Astrocyte of the cerebellum (primary cell): ENCODE results near the gene PLPPR3.
A peak's percentile ranks its signal among the peaks of the same experiment; 100 is the strongest.
"Not testable (repeated sequence)": the region's sequence is repeated elsewhere in the genome, so short reads cannot be mapped to it uniquely, and the experiment has no call there.

Experiments
- DNase-seq: peaks from one replicate; pipeline ENCODE4 v3.0.0-alpha.2; 2011; ENCODE audit warnings: low read depth
- H3K4me3 ChIP-seq: 2 replicates; pipeline ENCODE4 v1.5.1; 2011; ENCODE audit warnings: mild to moderate bottlenecking, low read depth, low read length, moderate library complexity
- in situ Hi-C: cut with HindIII; loops from 2 replicates; pipeline ENCODE4 v1.10.0; 2017; ENCODE audit warnings: low sequenced_read_pairs
- TF ChIP-seq, protein P1 (sequence below): IDR thresholded peaks from 2 replicates; pipeline ENCODE4 v1.5.1; 2012; ENCODE audit warnings: low read length, low read depth, moderate library complexity, mild to moderate bottlenecking; ENCODE audit errors: missing control alignments

Gene PLPPR3

GRCh38 chr19:853014-853585, 31.3 kb upstream of the PLPPR3 start:
- TF ChIP-seq, protein P1, sequence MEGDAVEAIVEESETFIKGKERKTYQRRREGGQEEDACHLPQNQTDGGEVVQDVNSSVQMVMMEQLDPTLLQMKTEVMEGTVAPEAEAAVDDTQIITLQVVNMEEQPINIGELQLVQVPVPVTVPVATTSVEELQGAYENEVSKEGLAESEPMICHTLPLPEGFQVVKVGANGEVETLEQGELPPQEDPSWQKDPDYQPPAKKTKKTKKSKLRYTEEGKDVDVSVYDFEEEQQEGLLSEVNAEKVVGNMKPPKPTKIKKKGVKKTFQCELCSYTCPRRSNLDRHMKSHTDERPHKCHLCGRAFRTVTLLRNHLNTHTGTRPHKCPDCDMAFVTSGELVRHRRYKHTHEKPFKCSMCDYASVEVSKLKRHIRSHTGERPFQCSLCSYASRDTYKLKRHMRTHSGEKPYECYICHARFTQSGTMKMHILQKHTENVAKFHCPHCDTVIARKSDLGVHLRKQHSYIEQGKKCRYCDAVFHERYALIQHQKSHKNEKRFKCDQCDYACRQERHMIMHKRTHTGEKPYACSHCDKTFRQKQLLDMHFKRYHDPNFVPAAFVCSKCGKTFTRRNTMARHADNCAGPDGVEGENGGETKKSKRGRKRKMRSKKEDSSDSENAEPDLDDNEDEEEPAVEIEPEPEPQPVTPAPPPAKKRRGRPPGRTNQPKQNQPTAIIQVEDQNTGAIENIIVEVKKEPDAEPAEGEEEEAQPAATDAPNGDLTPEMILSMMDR, result no peak
- no peak overlapping the region for H3K4me3 ChIP-seq
- DNase-seq, result no peak
- in situ Hi-C loops, result no loop called here

DNA sequence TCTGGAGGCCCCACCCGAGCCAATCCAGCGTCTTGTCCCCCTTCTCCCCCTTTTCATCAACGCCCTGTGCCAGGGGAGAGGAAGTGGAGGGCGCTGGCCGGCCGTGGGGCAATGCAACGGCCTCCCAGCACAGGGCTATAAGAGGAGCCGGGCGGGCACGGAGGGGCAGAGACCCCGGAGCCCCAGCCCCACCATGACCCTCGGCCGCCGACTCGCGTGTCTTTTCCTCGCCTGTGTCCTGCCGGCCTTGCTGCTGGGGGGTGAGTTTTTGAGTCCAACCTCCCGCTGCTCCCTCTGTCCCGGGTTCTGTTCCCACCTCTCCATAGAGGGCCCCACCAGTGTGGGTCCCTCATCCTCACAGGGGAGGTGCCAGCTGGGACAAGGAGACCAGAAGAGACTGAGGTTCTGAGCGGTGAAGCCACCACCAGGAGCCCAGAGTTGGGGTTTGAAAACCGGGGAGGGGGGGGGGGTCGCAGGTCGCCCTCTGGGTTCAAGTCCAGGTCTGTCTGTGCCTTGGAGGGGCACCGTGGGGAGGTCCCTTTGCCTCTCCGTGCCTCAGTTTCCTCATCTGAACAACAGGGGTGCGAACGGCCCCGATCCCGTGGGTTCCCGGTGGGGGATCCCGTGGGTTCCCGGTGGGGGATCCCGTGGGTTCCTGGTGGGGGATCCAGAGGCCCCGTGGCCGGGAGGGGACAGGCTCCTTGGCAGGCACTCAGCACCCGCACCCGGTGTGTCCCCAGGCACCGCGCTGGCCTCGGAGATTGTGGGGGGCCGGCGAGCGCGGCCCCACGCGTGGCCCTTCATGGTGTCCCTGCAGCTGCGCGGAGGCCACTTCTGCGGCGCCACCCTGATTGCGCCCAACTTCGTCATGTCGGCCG, 30.6 kb upstream of the PLPPR3 start, which contains the start of gene ELANE:
ELANE (plus strand) TSS at position 168 of the 878 bp plus-strand sequence; CDS start at position 194, 26 bp downstream.
- no peak for DNase-seq
- TF ChIP-seq, protein P1, result no peak
- in situ Hi-C loops, result no loop called here
- no peak within 1 kb of the TSS for H3K4me3 ChIP-seq

GRCh38 chr19:850979-851335, 29.2 kb upstream of the PLPPR3 start:
- in situ Hi-C loops, result no loop called here
- no peak for DNase-seq
- TF ChIP-seq, protein P1, result no peak
- no peak overlapping the region for H3K4me3 ChIP-seq

DNA sequence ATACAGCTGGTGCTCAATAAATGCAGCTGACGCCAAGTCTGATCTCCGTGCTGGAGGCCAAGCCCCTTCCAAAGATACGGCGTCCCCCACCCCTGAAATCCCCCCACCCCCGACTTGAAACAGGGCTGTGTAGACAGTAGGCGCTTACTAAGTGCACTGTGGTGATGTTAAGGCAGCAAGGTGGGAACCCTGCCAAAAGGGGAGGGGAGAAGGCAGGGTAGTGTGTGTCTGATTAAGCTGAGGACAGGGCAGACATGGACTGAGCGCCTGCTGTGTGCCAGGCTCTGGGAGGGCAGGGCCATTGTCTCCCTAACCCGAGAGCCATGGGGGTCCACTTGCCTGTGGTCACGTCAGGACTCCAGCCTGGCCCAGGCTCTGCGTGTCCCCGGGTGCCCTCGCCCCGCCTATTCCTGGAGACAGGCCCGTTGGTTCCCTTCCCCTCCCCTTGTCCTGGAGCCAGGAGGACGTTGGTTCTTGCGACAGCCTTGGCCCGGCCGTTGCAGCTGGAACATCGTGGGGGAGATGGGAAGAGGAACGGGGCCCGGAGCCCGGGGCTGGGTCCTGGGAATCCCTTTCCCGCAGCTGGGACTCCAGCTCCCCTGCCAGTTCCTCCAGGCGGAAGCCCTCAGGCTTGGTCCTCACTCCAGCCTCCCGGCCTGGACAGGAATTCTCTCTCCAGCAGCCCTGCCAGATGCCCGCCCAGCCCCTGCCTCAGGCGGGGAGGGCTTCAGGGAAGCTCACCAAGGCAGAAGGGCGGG, 28.6 kb upstream of the PLPPR3 start:
- in situ Hi-C loops, result no loop called here
- TF ChIP-seq, protein P1, result no peak
- DNase-seq, result peak; percentile 83
- no peak overlapping the region for H3K4me3 ChIP-seq

GRCh38 chr19:849195-849594, 27.4 kb upstream of the PLPPR3 start:
- H3K4me3 ChIP-seq, DNase-seq, in situ Hi-C loops: not testable (repeated sequence)

DNA sequence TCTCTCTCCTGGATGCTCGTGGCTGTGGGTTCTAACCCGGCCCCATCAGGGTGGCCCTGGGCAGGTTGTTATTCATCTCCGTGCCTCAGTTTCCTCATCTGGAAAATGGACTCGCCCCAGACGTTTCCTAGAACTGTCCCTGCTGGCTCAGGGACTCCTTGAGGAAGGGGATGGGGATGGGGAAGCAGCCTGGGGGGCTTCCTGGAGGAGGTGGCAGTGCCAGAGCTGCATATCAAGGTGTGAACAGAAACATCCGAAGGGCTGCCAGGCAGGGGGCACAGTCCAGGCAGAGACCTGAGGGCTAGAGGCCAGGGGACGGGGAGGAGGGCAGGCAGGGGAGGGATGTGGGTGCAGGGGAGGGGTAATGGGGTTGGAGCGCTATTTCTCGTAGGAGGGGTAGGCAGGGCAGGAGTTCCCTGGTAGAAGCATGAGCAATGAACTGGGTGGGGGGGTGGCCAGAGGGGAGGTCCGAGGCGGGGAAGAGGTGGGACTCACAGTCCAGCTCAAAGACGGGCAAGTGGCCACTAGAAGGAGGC, 26.7 kb upstream of the PLPPR3 start:
- H3K4me3 ChIP-seq, result no peak overlapping the region
- DNase-seq, result no peak
- TF ChIP-seq, protein P1, result no peak
- in situ Hi-C loops, result no loop called here
